Measurements from ENCODE around the gene LAMA3. TPM values are rescaled to one million over a fixed set of nuclear protein-coding genes. Genes with fewer than 3 reads are reported as not detected.
A peak's percentile ranks its signal among the peaks of the same experiment; 100 is the strongest.

The LAMA3 gene
- total and polyA plus RNA-seq, 2 donors (not counting 1 experiment from before 2014, with no cell fraction given): 0.75 to 13.2 TPM

GRCh38 chr18:24003903-24004640 is 314.8 kb downstream of the LAMA3 start:
- Histone ChIP-seq H2AFZ (ENCODE audit: low read length) (no peak overlapping the region), H3K27ac (ENCODE audit: insufficient read depth, low read length) (no peak overlapping the region), H3K9ac (ENCODE audit: insufficient read depth, low read length) (no peak overlapping the region), H4K20me1 (ENCODE audit: control insufficient read depth, extremely low read depth, insufficient read depth, low read length) (no peaks in the 10 kb centered on the region), H3K36me3 (ENCODE audit: control insufficient read depth, insufficient read depth, low read length) (no peaks in the 10 kb centered on the region), H3K4me1 (ENCODE audit: control insufficient read depth, extremely low read depth, insufficient read depth, low read length) (no peaks in the 10 kb centered on the region), H3K4me2 (ENCODE audit: extremely low read depth, insufficient read depth, low read length) (no peak overlapping the region), H3K27me3 (ENCODE audit: control insufficient read depth, insufficient read depth, low read length) (peaks cover 5% of the 10 kb centered on the region), H3K9me3 (ENCODE audit: control insufficient read depth, insufficient read depth, low read depth, low read length) (no peaks in the 10 kb centered on the region), H3K4me3 (replicated peaks in 1 of 4; ENCODE audit: control extremely low read depth in 1 of 4, insufficient read depth in 1 of 4, low read depth in 3 of 4, low read length in 4 of 4) (no peak overlapping the region), H3K79me2 (ENCODE audit: control insufficient read depth, insufficient read depth, low read length) (no peaks in the 10 kb centered on the region)
- peak in 1 of 2 donors; percentile 43 for DNase-seq (ENCODE audit: low read depth in 2 of 2)
- TF ChIP-seq EZH2 (IDR thresholded peaks at IDR 0.05; ENCODE audit: low read length, missing control alignments): no peak

Other genes with a start within 250 kb of the LAMA3 start
- 59.8 and 78.8 TPM in 2 replicates for gene RIOK3, start 236.2 kb upstream of the LAMA3 start, total RNA-seq
- gene RIOK3, start 236.2 kb upstream of the LAMA3 start, polyA plus RNA-seq: 37.6 and 48.4 TPM in 2 replicates
- 22.1 and 29.6 TPM in 2 replicates for gene RMC1, start 185.9 kb upstream of the LAMA3 start, total RNA-seq
- 22.5 and 23.1 TPM in 2 replicates for gene RMC1, start 185.9 kb upstream of the LAMA3 start, polyA plus RNA-seq
- 129 and 204 TPM in 2 replicates for gene NPC1, start 102.9 kb upstream of the LAMA3 start, total RNA-seq
- 36.0 and 41.0 TPM in 2 replicates for gene NPC1, start 102.9 kb upstream of the LAMA3 start, polyA plus RNA-seq
- 4.1 and 6.9 TPM in 2 replicates for gene ANKRD29, start 26.5 kb upstream of the LAMA3 start, total RNA-seq
- 2.0 and 3.4 TPM in 2 replicates for gene ANKRD29, start 26.5 kb upstream of the LAMA3 start, polyA plus RNA-seq